ENCODE results near the gene EDAR.

DNA sequence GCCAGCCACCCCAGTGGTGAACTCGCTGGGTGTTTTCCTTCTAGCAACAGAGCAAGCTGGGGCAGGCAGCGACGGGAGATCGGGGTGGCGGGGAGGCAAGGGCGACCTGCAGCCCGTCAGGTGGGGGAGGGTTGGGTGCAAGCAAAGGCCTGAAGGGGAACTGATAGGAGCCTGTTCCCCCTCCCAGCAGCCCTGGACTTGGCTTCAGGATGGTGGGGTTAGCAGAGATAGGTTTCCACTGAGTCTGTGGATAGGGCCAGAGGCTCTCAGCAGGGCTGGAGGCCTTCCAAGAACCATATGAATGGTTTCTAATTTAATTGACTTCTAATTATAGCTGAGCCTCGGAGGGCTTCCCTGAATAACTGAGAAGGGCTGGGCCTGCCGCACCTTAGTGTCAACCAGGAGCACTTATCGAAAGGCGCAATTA, 55.3 kb downstream of the EDAR start:
- TF ChIP-seq CTCF (IDR thresholded peaks at IDR 0.05): no peak
- TF ChIP-seq POLR2A (IDR thresholded peaks at IDR 0.05): no peak
- no peak for TF ChIP-seq EP300 (IDR thresholded peaks at IDR 0.05)

Measured in stomach (tissue), 4 donors.